ENCODE data around the gene ITLN1. TPM values are rescaled to one million over a fixed set of nuclear protein-coding genes. Genes with fewer than 3 reads are reported as not detected.

Gene ITLN1
- total RNA-seq, 1 donor from 2014 or later = 2.2 TPM

GRCh38 chr1:160850541-160850940 lies 34.4 kb downstream of the ITLN1 start:
- Histone ChIP-seq H3K27ac (no peak overlapping the region), H3K4me3 (no peak overlapping the region), H3K27me3 (no peaks in the 10 kb centered on the region), H3K4me1 (no peaks in the 10 kb centered on the region), H3K9me3 (no peaks in the 10 kb centered on the region), H3K36me3 (no peaks in the 10 kb centered on the region)
- TF ChIP-seq CTCF (IDR thresholded peaks at IDR 0.05) = no peak
- DNase-seq (ENCODE audit: low spot score in 2 of 2) = no peak
- intact Hi-C loops (cut with DNase I) = no loop called here

GRCh38 chr1:160846281-160846680 lies 38.7 kb downstream of the ITLN1 start:
- intact Hi-C loops (cut with DNase I) = no loop called here
- H3K9me3 ChIP-seq = no peaks in the 10 kb centered on the region
- no peak for TF ChIP-seq CTCF (IDR thresholded peaks at IDR 0.05)
- H3K27ac ChIP-seq = no peak overlapping the region
- H3K4me3 ChIP-seq = no peak overlapping the region
- no peaks in the 10 kb centered on the region for H3K4me1 ChIP-seq
- no peaks in the 10 kb centered on the region for H3K27me3 ChIP-seq
- DNase-seq (ENCODE audit: low spot score in 2 of 2) = no peak
- no peaks in the 10 kb centered on the region for H3K36me3 ChIP-seq

- no peaks in the 10 kb centered on the region for H3K27me3 ChIP-seq
- no peaks in the 10 kb centered on the region for H3K9me3 ChIP-seq
- no peaks in the 10 kb centered on the region for H3K4me1 ChIP-seq
- no peaks in the 10 kb centered on the region for H3K36me3 ChIP-seq
- no peak overlapping the region for H3K27ac ChIP-seq
- no peak for DNase-seq (ENCODE audit: low spot score in 2 of 2)
- no peak overlapping the region for H3K4me3 ChIP-seq
- intact Hi-C loops (cut with DNase I) = no loop called here
- TF ChIP-seq CTCF (IDR thresholded peaks at IDR 0.05) = no peak
These were observed 40.3 kb downstream of the ITLN1 start for GRCh38 chr1:160844447-160845232.

GRCh38 chr1:160841079-160841478 lies 43.9 kb downstream of the ITLN1 start:
- intact Hi-C loops (cut with DNase I) = no loop called here
- H3K4me3 ChIP-seq = no peak overlapping the region
- H3K9me3 ChIP-seq = no peaks in the 10 kb centered on the region
- no peaks in the 10 kb centered on the region for H3K27me3 ChIP-seq
- DNase-seq (ENCODE audit: low spot score in 2 of 2) = no peak
- no peaks in the 10 kb centered on the region for H3K4me1 ChIP-seq
- TF ChIP-seq CTCF (IDR thresholded peaks at IDR 0.05) = no peak
- no peaks in the 10 kb centered on the region for H3K36me3 ChIP-seq
- no peak overlapping the region for H3K27ac ChIP-seq

GRCh38 chr1:160839746-160840145 lies 45.2 kb downstream of the ITLN1 start:
- Histone ChIP-seq H3K27me3 (no peaks in the 10 kb centered on the region), H3K9me3 (no peaks in the 10 kb centered on the region), H3K4me3 (no peak overlapping the region), H3K27ac (no peak overlapping the region), H3K4me1 (no peaks in the 10 kb centered on the region), H3K36me3 (no peaks in the 10 kb centered on the region)
- intact Hi-C loops (cut with DNase I) = loop anchor here (5.0 to 10.0 kb wide), 2 partner anchors 113 to 255 kb away; partner anchors contain the start of genes ITLN2 and KLHDC9
- TF ChIP-seq CTCF (IDR thresholded peaks at IDR 0.05) = no peak
- DNase-seq (ENCODE audit: low spot score in 2 of 2) = no peak
